ENCODE measurements around the gene FEZF1. TPM values are rescaled to one million over a fixed set of nuclear protein-coding genes. Genes with fewer than 3 reads are reported as not detected.

FEZF1 gene
- total RNA-seq (2012; rRNA removed) (not detected in 2 replicates), polyA plus RNA-seq (2012; rRNA removed) (not detected in 2 replicates), Bru-seq, nascent RNA (not detected), BruChase-seq, experiment 1, labeled RNA remaining after a 6-hour chase (not detected), BruChase-seq, experiment 2, labeled RNA remaining after a 2-hour chase (not detected)
- polyA plus RNA-seq (2012; cell fraction: cytosol; rRNA removed): not detected in 2 replicates
- not detected in 2 replicates for polyA plus RNA-seq (2012; cell fraction: nucleus; rRNA removed; ENCODE audit: low replicate concordance)
- long read RNA-seq: 0 reads

DNA sequence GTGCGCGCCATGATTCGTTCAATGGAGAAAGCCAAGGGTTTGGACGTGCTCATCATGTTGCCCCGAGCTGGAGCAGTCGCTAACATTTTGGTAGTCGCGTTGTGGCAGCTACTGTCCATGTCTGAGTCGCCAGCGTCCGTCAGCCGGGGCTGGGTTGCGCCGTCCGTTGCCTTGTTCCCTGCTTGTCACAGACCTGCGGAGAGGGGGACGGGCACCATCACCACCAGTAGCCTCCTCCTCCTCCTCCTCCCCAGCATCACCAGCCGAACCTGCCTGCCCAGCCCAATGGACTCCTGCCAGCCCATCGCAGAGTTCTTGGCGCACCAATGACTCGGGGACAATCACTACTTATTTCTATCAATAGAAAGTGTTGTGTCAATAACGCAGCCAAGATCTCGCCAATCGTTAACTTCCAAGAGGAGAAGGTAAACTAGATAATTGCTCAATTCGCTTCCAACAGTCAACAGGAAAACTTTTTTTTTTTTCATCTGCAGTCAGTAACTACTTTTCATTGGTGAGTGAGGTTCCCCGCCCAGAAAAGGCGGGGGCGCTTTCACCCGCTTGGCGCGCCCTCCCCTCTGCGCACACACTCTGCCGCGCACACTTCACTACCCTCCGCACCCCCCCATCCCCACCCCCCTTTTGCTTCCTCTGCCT is at the start of gene FEZF1:
TSS of gene FEZF1 (minus strand) at position 432 of the 657 bp plus-strand sequence. CDS start at position 119, 313 bp downstream.
- H3K79me1 ChIP-seq (ENCODE audit: low read depth in 1 of 2, low read length in 2 of 2): no peaks in the 10 kb centered on the region
- ChIA-PET POLR2A (ENCODE audit: unreplicated experiment) (no interaction called here), CTCF (no interaction called here)
- no TSS peak for BruUV-seq (replicated peaks)
- no peak within 1 kb of the TSS for H2BK20ac ChIP-seq (ENCODE audit: low read depth, low read length)
- H3K9me1 ChIP-seq (ENCODE audit: insufficient read depth, low read length): no peaks in the 10 kb centered on the region
- no peak within 1 kb of the TSS for H3K56ac ChIP-seq (ENCODE audit: extremely low read depth, insufficient read depth, low read length)
- H3K4ac ChIP-seq (ENCODE audit: low read depth, low read length): no peak within 1 kb of the TSS
- no peak within 1 kb of the TSS for H4K91ac ChIP-seq (ENCODE audit: insufficient read depth, low read depth, low read length)
- H3K27ac ChIP-seq (ENCODE audit: insufficient read depth, low read length): no peak within 1 kb of the TSS
- no peak within 1 kb of the TSS for H2AK5ac ChIP-seq (ENCODE audit: low read depth, low read length)
- H3K4me1 ChIP-seq (ENCODE audit: control insufficient read depth, insufficient read depth, low read length): no peaks in the 10 kb centered on the region
- H3K27me3 ChIP-seq (ENCODE audit: control insufficient read depth, insufficient read depth, low read length): peaks cover 80% of the 10 kb centered on the region
- WGBS, 2 experiments (ENCODE audit: extremely low coverage in 2 of 2, insufficient read length in 1 of 2): 4% methylated on average over 8 of the region's 35 CpGs; no CpG with 5 or more reads in 1 of the 2 experiments
- H3K14ac ChIP-seq (replicated peaks; ENCODE audit: low read depth, low read length): no peak within 1 kb of the TSS
- no peak within 1 kb of the TSS for H2AK9ac ChIP-seq (replicated peaks; ENCODE audit: low read depth, low read length, poor library complexity)
- no peak within 1 kb of the TSS for H2BK120ac ChIP-seq (ENCODE audit: low read depth, low read length)
- no peak within 1 kb of the TSS for H2BK15ac ChIP-seq (ENCODE audit: low read depth, low read length)
- H3K36me3 ChIP-seq (ENCODE audit: control insufficient read depth, insufficient read depth, low read length): no peaks in the 10 kb centered on the region
- H3K4me3 ChIP-seq (ENCODE audit: insufficient read depth, low read depth, low read length): no peak within 1 kb of the TSS
- H3K9me3 ChIP-seq (ENCODE audit: control insufficient read depth, insufficient read depth, low read length): peaks cover 8% of the 10 kb centered on the region
- ATAC-seq (ENCODE audit: low read depth) (no peak), DNase-seq (no peak)
- H2BK5ac ChIP-seq (ENCODE audit: low read depth, low read length, poor library complexity, severe bottlenecking): no peak within 1 kb of the TSS
- no peak within 1 kb of the TSS for H4K8ac ChIP-seq (ENCODE audit: low read depth in 2 of 2, low read length in 2 of 2)
- H4K20me1 ChIP-seq (ENCODE audit: insufficient read depth, low read length): no peaks in the 10 kb centered on the region
- peak within 1 kb of the TSS; percentile 40 for H2AFZ ChIP-seq (replicated peaks; ENCODE audit: low read length, poor library complexity)
- no peak within 1 kb of the TSS for H3K4me2 ChIP-seq (ENCODE audit: low read depth, low read length)
- dilution Hi-C loops (cut with HindIII; ENCODE audit: low sequenced_read_pairs, unreplicated experiment): no loop called here
- intact Hi-C loops (cut with micrococcal nuclease): no loop called here
- H3K18ac ChIP-seq (ENCODE audit: low read depth, low read length): no peak within 1 kb of the TSS
- in situ Hi-C loops (cut with MboI; ENCODE audit: low sequenced_read_pairs): no loop called here
- H3K23ac ChIP-seq (ENCODE audit: low read depth, low read length): no peak within 1 kb of the TSS
- H3K9ac ChIP-seq (ENCODE audit: low read depth, low read length): no peak within 1 kb of the TSS
- no peak within 1 kb of the TSS for H4K5ac ChIP-seq (ENCODE audit: low read depth, low read length)
- no peak for TF ChIP-seq RFX5 (IDR thresholded peaks at IDR 0.05; ENCODE audit: low read depth, low read length)
- TF ChIP-seq, protein P1, sequence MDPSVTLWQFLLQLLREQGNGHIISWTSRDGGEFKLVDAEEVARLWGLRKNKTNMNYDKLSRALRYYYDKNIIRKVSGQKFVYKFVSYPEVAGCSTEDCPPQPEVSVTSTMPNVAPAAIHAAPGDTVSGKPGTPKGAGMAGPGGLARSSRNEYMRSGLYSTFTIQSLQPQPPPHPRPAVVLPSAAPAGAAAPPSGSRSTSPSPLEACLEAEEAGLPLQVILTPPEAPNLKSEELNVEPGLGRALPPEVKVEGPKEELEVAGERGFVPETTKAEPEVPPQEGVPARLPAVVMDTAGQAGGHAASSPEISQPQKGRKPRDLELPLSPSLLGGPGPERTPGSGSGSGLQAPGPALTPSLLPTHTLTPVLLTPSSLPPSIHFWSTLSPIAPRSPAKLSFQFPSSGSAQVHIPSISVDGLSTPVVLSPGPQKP (IDR thresholded peaks at IDR 0.05; ENCODE audit: borderline replicate concordance, low read depth, low read length): no peak
- no peak for TF ChIP-seq MAZ (IDR thresholded peaks at IDR 0.05; ENCODE audit: borderline replicate concordance, low read depth, low read length)
- TF ChIP-seq MAFK (IDR thresholded peaks at IDR 0.05; ENCODE audit: low read depth, low read length): no peak
- TF ChIP-seq FOS (IDR thresholded peaks at IDR 0.05; ENCODE audit: low read depth, low read length): no peak
- no peak for TF ChIP-seq BHLHE40 (IDR thresholded peaks at IDR 0.05; ENCODE audit: low read depth, low read length)
- no peak for TF ChIP-seq CEBPB (IDR thresholded peaks at IDR 0.05; ENCODE audit: low read depth, low read length)
- TF ChIP-seq CHD1 (IDR thresholded peaks at IDR 0.05; ENCODE audit: low read depth, low read length): no peak
- no peak for TF ChIP-seq RCOR1 (IDR thresholded peaks at IDR 0.05; ENCODE audit: insufficient replicate concordance, low read length)
- TF ChIP-seq, protein P2, sequence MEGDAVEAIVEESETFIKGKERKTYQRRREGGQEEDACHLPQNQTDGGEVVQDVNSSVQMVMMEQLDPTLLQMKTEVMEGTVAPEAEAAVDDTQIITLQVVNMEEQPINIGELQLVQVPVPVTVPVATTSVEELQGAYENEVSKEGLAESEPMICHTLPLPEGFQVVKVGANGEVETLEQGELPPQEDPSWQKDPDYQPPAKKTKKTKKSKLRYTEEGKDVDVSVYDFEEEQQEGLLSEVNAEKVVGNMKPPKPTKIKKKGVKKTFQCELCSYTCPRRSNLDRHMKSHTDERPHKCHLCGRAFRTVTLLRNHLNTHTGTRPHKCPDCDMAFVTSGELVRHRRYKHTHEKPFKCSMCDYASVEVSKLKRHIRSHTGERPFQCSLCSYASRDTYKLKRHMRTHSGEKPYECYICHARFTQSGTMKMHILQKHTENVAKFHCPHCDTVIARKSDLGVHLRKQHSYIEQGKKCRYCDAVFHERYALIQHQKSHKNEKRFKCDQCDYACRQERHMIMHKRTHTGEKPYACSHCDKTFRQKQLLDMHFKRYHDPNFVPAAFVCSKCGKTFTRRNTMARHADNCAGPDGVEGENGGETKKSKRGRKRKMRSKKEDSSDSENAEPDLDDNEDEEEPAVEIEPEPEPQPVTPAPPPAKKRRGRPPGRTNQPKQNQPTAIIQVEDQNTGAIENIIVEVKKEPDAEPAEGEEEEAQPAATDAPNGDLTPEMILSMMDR (conservative IDR thresholded peaks at IDR 0.05; ENCODE audit: low read depth, low read length): no peak
- TF ChIP-seq MXI1 (IDR thresholded peaks at IDR 0.05; ENCODE audit: borderline replicate concordance, low read depth, low read length): no peak
- no peak for TF ChIP-seq SMC3 (IDR thresholded peaks at IDR 0.05; ENCODE audit: low read depth, low read length)
- no peak for TF ChIP-seq POLR2A (IDR thresholded peaks at IDR 0.05; ENCODE audit: low read depth, low read length)
- TF ChIP-seq, protein P3, sequence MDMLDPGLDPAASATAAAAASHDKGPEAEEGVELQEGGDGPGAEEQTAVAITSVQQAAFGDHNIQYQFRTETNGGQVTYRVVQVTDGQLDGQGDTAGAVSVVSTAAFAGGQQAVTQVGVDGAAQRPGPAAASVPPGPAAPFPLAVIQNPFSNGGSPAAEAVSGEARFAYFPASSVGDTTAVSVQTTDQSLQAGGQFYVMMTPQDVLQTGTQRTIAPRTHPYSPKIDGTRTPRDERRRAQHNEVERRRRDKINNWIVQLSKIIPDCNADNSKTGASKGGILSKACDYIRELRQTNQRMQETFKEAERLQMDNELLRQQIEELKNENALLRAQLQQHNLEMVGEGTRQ (IDR thresholded peaks at IDR 0.05; ENCODE audit: low read depth, low read length): no peak
- TF ChIP-seq NFE2L2 (IDR thresholded peaks at IDR 0.05; ENCODE audit: low read depth, low read length): no peak

Data from IMR-90 (cell line).